CD4-positive, alpha-beta T cell treated with Interleukin-6 for 4 hours (primary cell): Measurements from ENCODE around the gene PCSK7.
A peak's percentile ranks its signal among the peaks of the same experiment; 100 is the strongest.

Source experiments
- DNase-seq: peaks from one replicate; pipeline ENCODE4 v3.0.0-alpha.2; 2020; ENCODE audit warnings: mixed read lengths

PCSK7 gene

DNA sequence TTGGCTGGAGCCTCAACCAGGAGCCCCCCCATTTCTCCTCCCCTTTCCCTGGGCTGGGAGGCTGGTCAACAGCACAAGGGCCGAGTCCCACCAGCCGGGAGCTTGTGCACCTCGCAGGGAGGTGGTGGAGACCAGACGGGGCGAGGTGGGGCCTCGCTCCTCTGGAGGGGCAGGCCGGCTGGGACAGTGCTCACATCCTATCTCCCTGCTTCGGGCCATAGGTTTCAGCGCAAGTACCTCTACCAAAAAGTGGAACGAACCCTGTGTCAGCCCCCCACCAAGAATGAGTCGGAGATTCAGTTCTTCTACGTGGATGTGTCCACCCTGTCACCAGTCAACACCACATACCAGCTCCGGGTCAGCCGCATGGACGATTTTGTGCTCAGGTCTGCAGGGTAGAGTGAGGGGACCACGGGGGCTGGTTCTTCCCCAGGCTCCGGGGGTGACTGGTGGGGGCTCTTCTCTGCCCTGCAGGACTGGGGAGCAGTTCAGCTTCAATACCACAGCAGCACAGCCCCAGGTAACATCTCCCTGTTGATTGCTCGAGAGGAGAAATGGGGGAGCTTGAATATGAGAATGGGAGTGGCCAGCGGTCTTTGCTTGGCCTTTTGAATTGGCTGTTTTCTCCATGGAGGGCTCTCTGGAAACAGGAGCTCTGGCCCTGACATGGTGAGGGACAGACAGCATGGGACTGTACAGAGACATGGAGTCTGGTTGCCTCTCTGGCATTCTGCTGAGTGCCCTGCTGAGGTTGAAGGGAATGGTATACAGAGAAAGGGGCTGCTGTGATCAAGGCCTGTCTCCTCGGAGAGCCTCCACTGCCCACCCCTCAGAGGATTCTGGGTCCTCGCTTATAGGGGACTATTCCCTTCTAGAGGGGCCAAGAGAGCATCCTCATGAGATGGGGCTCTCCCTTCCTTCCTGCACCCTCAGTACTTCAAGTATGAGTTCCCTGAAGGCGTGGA is 50.0 kb downstream of the PCSK7 start:
- DNase-seq = no peak

GRCh38 chr11:117180661-117181585 is 51.0 kb downstream of the PCSK7 start:
- peak; percentile 66 for DNase-seq

GRCh38 chr11:117180020-117180419 is 51.9 kb downstream of the PCSK7 start:
- no peak for DNase-seq

- DNase-seq = peak; percentile 59
Observed at GRCh38 chr11:117179048-117179999, 52.5 kb downstream of the PCSK7 start.

DNA sequence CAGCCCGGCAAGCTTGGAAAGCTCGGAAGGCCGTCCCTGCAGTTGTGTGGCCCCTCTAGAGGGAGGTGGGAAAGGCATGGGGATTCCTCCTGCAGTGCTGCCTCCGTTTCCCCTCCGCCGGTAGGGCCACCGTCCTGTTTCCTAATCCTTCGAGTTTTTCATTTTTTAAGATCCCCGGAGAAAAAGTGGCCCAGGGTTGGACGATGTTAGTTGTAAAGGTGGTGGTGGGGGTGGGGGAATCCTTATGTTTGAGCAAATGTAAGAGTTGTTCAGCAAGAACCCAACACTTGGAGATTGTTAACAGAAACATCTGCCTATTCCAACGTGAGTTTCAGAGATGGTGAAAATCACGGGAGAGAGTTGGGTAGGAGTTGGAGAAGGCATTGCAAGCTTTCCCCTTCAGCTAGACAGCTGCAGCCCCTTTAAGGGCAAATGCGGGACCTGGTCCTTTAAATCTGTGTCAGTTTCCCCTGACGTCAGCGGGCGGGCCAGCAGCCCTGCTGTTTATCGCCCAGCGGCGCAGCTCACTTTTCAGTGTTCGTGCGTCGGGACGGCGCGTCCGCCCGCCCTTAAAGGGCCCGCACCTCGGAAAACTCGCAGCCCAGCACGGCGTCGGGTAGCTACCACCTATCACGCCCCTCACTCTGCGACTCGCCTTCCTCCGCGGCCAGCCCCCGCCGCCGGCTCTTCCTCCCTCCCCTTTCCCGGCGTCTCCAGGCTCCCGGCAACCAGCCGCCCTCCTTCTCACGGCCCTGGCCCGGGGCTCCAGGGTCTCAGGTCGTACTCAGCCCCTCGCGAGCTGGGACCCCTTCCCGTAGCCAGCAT is 53.5 kb downstream of the PCSK7 start, which contains the start of gene SIDT2:
Gene SIDT2 (plus strand): TSS at position 534 of the 825 bp plus-strand sequence. CDS start 521 bp downstream, outside the sequence.
- peak; percentile 92 for DNase-seq

GRCh38 chr11:117177534-117178209 is 54.2 kb downstream of the PCSK7 start:
- DNase-seq = no peak

GRCh38 chr11:117176186-117176585 is 55.7 kb downstream of the PCSK7 start:
- no peak for DNase-seq

DNA sequence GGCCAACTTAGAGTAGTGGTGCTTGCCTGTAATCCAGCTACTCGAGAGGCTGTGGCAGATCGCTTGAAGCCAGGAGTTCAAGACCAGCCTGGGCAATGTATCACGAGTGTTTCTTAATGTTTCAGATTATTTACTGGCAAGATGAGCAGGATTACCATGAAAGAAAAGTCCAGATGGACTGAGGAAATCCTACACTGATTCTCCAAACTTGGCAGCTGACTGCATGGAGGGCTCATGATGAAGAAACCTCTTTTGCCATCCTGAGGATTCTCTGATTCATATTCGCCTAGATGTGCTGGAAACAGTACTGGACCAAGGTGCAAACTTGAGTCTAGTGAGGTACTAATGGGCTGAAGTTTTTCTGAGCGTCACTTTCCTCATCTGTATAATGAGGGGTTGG is 56.1 kb downstream of the PCSK7 start:
- no peak for DNase-seq

- no peak for DNase-seq
Observed at GRCh38 chr11:117175104-117175503, 56.8 kb downstream of the PCSK7 start.

DNA sequence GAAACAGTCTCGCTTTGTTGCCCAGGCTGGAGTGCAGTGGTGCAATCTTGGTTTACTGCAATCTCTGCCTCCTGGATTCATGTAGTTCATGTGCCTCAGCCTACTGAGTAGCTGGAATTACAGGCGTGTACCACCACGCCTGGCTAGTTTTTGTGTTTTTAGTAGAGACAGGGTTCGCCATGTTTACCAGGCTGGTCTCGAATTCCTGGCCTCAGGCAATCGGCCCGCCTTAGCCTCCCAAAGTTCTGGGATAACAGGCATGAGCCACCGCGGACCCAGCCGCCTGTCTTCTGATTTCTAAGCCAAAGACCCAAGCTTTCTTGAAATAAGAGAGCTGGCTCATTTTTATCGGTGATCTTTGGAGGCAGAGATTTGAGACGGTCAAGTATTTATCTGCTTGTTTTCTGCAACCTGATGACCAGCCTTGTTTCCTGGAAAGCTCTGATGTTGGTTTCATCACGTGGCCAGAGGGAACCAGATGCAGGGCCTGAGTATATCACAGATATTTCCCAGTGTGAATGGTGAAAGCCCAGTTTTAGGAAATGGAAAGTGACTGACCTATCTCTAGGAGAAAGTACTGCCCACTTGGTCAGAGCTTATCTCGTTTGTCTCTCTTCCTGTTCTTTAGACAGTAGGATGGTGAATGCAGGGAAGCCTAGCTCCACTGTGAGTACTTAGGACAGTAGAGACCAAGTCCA is 59.0 kb downstream of the PCSK7 start:
- DNase-seq = no peak

DNA sequence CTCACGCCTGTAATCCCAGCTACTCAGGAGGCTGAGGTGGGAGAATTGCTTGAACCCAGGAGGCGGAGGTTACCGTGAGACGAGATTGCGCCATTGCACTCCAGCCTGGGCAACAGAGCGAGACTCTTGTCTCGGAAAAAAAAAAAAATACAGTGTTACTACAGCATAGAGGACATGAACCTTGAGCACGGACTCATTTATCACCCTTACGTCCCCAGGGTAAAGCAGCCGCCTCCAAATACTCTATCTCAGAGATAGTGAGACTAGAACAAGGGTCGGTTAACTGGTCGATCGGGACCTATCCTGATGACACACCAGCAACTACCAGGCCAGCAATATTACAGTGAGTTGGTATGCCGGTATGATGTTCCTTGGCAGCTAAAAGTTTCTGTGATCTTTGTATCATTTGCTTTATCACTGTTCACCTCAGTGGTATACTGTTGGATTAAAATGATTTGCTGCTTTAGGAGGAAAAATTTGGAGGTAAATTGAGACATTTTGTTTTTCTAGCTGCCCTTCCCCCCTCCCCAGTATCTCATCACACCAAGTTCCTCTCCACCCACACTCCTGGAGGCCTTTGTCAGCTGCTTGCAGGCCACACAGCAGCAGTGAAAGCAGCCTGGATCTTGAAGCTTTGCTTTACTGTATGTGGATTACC is 60.3 kb downstream of the PCSK7 start:
- DNase-seq = no peak

GRCh38 chr11:117171007-117171403 is 60.9 kb downstream of the PCSK7 start:
- DNase-seq = no peak

DNA sequence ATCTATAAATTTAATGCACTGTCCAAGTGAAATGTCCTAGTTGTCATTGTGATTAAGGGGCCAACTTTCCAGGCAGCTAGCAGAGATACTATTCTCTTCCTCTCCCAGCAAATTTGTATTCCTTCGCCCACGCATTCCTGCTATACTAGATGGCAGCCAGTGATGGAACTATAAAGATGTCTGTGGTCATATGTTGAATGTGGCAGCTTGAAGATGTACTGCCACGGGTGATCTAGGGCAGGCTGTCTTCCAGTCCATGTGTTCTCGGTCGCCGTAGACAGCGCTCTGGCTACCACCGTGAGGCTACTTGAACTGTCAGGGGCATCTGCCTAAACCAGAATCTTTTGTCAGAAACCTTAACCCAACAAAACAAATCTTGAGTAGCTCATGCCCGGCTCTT is 61.7 kb downstream of the PCSK7 start:
- DNase-seq = no peak

GRCh38 chr11:117169736-117170135 is 62.1 kb downstream of the PCSK7 start:
- no peak for DNase-seq

- DNase-seq = no peak
Observed at GRCh38 chr11:117166491-117166890, 65.4 kb downstream of the PCSK7 start.

DNA sequence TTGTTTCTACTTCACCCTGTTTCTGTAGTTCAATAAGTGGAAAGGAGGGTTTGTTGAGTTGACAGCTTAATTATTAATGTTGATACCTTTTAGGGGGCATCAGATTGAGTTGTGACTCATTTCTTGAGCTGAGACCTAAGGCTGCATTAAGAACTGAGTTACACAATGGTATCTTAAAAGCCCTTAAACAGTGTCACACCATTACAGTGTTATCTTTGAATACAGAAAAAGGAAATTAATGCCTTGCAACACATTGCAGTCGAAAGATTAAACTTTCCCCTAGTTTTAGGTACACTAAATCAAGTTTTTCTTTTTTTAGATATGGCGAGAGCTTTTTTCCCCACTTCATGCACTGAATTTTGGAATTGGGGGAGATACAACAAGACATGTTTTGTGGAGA is 71.0 kb downstream of the PCSK7 start:
- no peak for DNase-seq

GRCh38 chr11:117159892-117160291 is 72.0 kb downstream of the PCSK7 start:
- DNase-seq = no peak

- DNase-seq = no peak
Observed at GRCh38 chr11:117157507-117157906, 74.4 kb downstream of the PCSK7 start.

DNA sequence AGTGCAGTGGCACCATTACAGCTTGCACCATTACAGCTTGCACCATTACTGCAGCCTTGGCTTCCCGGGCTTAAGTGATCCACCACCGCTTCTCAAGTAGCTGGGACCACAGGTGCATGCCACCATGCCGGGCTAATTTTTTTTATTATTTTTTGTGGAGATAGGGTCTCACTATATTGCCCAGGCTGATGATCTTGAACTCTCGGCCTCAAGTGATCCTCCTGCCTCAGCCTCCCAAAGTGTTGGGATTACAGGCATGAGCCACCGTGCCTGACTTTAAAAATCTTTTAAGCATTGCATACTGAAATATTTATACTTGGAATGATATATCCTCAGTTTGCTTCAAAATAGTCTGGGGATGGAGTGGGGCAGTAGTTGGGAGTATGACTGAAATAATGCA is 77.4 kb downstream of the PCSK7 start:
- no peak for DNase-seq
